ENCODE data around the gene ATP12A.

ATP12A gene

GRCh38 chr13:24683351-24683750 lies 3.1 kb downstream of the ATP12A start:
- Histone ChIP-seq H3K36me3 (ENCODE audit: control insufficient read depth, insufficient read depth, low read length) (no peaks in the 10 kb centered on the region), H3K27me3 (replicated peaks; ENCODE audit: control insufficient read depth, insufficient read depth, low read length) (no peaks in the 10 kb centered on the region; the same call in 1 of the 2 replicates), H3K4me3 (replicated peaks; ENCODE audit: low read depth, low read length) (no peak overlapping the region)
- TF ChIP-seq CTCF (IDR thresholded peaks at IDR 0.05; ENCODE audit: insufficient read depth, low read length, poor library complexity, severe bottlenecking), result no peak
- no peak for DNase-seq (ENCODE audit: extremely low read depth, insufficient read length)

GRCh38 chr13:24683838-24684599 lies 3.8 kb downstream of the ATP12A start:
- Histone ChIP-seq H3K36me3 (ENCODE audit: control insufficient read depth, insufficient read depth, low read length) (no peaks in the 10 kb centered on the region), H3K27me3 (replicated peaks; ENCODE audit: control insufficient read depth, insufficient read depth, low read length) (no peaks in the 10 kb centered on the region), H3K4me3 (replicated peaks; ENCODE audit: low read depth, low read length) (no peak overlapping the region)
- TF ChIP-seq CTCF (IDR thresholded peaks at IDR 0.05; ENCODE audit: insufficient read depth, low read length, poor library complexity, severe bottlenecking), result peak; percentile 93
- DNase-seq (ENCODE audit: extremely low read depth, insufficient read length), result peak; percentile 52

DNA sequence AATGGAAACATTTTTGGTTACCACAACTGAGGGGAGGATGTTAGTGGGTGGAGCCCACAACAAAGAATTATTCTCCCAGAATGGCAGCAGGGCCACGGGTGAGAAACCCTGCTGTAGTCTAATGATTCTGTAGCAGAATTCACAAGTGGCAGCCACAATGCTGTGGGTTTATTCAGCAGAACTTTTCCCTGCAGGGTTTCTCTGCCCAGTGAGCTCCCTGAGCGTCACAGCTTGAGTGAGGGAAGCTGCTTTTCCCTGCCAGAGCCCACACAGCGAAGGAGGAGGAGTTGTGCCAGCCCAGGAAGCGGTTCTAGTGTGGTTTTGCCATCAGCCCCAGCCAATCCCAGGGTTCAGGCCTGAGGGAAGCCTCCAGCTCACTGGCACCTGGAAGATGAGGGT lies 4.4 kb downstream of the ATP12A start:
- Histone ChIP-seq H3K4me3 (replicated peaks; ENCODE audit: low read depth, low read length) (no peak overlapping the region), H3K36me3 (ENCODE audit: control insufficient read depth, insufficient read depth, low read length) (no peaks in the 10 kb centered on the region), H3K27me3 (replicated peaks; ENCODE audit: control insufficient read depth, insufficient read depth, low read length) (no peaks in the 10 kb centered on the region)
- no peak for TF ChIP-seq CTCF (IDR thresholded peaks at IDR 0.05; ENCODE audit: insufficient read depth, low read length, poor library complexity, severe bottlenecking)
- no peak for DNase-seq (ENCODE audit: extremely low read depth, insufficient read length)

DNA sequence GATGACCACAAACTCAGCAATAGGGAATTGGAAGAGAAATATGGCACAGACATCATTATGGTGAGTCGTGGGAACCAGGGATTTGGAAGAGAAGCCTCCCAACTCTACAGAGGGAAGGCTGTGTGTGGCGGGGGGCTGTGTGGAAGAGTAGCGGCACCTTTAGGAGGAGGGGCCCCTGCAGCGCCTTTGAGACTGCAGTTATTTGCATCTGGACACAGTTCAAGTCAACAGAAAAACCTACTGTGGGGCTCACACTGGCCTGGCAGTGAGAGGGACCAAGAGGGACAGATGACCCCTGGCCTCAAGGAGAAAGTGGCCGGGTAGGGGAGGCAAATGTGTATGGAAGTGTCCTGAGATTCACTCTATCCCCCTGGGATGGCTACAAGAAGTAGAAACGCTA lies 5.1 kb downstream of the ATP12A start:
- DNase-seq (ENCODE audit: extremely low read depth, insufficient read length), result no peak
- H3K36me3 ChIP-seq (ENCODE audit: control insufficient read depth, insufficient read depth, low read length), result no peaks in the 10 kb centered on the region
- TF ChIP-seq CTCF (IDR thresholded peaks at IDR 0.05; ENCODE audit: insufficient read depth, low read length, poor library complexity, severe bottlenecking), result no peak
- no peaks in the 10 kb centered on the region for H3K27me3 ChIP-seq (replicated peaks; ENCODE audit: control insufficient read depth, insufficient read depth, low read length)
- no peak overlapping the region for H3K4me3 ChIP-seq (replicated peaks; ENCODE audit: low read depth, low read length)

GRCh38 chr13:24687611-24688010 lies 7.4 kb downstream of the ATP12A start:
- no peak for DNase-seq (ENCODE audit: extremely low read depth, insufficient read length)
- 0 out of 2 replicates have a peak, but pooled peaks cover 1% of the 10 kb centered on the region for H3K27me3 ChIP-seq (replicated peaks; ENCODE audit: control insufficient read depth, insufficient read depth, low read length)
- no peaks in the 10 kb centered on the region for H3K36me3 ChIP-seq (ENCODE audit: control insufficient read depth, insufficient read depth, low read length)
- no peak for TF ChIP-seq CTCF (IDR thresholded peaks at IDR 0.05; ENCODE audit: insufficient read depth, low read length, poor library complexity, severe bottlenecking)
- H3K4me3 ChIP-seq (replicated peaks; ENCODE audit: low read depth, low read length), result no peak overlapping the region
